ENCODE results near the gene PIM3. TPM values are rescaled to one million over a fixed set of nuclear protein-coding genes. Genes with fewer than 3 reads are reported as not detected.

The PIM3 gene
- total RNA-seq, 5 donors from 2014 or later (not counting 1 experiment from before 2014, with no cell fraction given) = 61.5 to 167 (median 65.0) TPM

- Mint-ChIP-seq H3K36me3 (peaks cover under 1% of the 10 kb centered on the region), H3K9me3 (peaks cover 2 to 3% (median 2%) of the 10 kb centered on the region in 3 donors), H3K27ac (no peak overlapping the region), H3K4me3 (no peak overlapping the region), H3K27me3 (peaks cover 0 to 9% of the 10 kb centered on the region in 2 donors), H3K4me1 (peaks cover 6 to 17% (median 9%) of the 10 kb centered on the region in 3 donors)
- WGBS (ENCODE audit: insufficient coverage) = 76% methylated on average over 3 of the region's 4 CpGs
- Histone ChIP-seq H3K9me3 (peaks cover 3% of the 10 kb centered on the region), H3K36me3 (ENCODE audit: control insufficient read depth in 2 of 2, extremely low read depth in 1 of 2, insufficient read depth in 1 of 2, low read length in 1 of 2) (no peaks in the 10 kb centered on the region), H3K4me1 (ENCODE audit: control insufficient read depth in 1 of 2, extremely low read depth in 1 of 2, insufficient read depth in 2 of 2, low read length in 2 of 2) (peaks cover 0 to 27% of the 10 kb centered on the region in 2 experiments), H3K27me3 (replicated peaks in 1 of 2; ENCODE audit: control insufficient read depth in 2 of 2, extremely low read depth in 1 of 2, insufficient read depth in 2 of 2, low read length in 1 of 2) (peaks cover 0 to 42% of the 10 kb centered on the region in 2 experiments), H3K4me3 (ENCODE audit: control insufficient read depth in 1 of 2, extremely low read depth in 1 of 2, low read length in 1 of 2) (no peak overlapping the region), H3K27ac (ENCODE audit: low read length) (no peak overlapping the region)
- DNase-seq (no peak), ATAC-seq (replicated peaks in 1 of 4) (no peak)
- CTCF ChIA-PET = no interaction called here
- POLR2A ChIA-PET = interaction anchor here in 1 of 2 donors (0.6 kb wide), 1 partner anchor 293 kb away, joined by 7 read pairs; no protein-coding TSS in a partner anchor
These were observed 35.5 kb downstream of the PIM3 start for GRCh38 chr22:49996119-49996517.

GRCh38 chr22:49996518-49997250 lies 36.1 kb downstream of the PIM3 start:
- Mint-ChIP-seq H3K9me3 (no peaks in the 10 kb centered on the region), H3K4me1 (peaks cover 6 to 17% (median 9%) of the 10 kb centered on the region in 3 donors), H3K27me3 (peaks cover 0 to 9% of the 10 kb centered on the region in 2 donors), H3K4me3 (no peak overlapping the region), H3K36me3 (no peaks in the 10 kb centered on the region), H3K27ac (no peak overlapping the region)
- DNase-seq = peak in 1 of 35 experiments; percentile 11
- WGBS (ENCODE audit: insufficient coverage) = 84% methylated on average over 14 of the region's 19 CpGs
- no peak overlapping the region for H3K4me3 ChIP-seq (ENCODE audit: control insufficient read depth in 1 of 2, extremely low read depth in 1 of 2, low read length in 1 of 2)
- ChIA-PET POLR2A (interaction anchor here in 1 of 2 donors (0.6 kb wide), 1 partner anchor 293 kb away, joined by 7 read pairs; no protein-coding TSS in a partner anchor), CTCF (no interaction called here)
- H3K27me3 ChIP-seq (replicated peaks in 1 of 2; ENCODE audit: control insufficient read depth in 2 of 2, extremely low read depth in 1 of 2, insufficient read depth in 2 of 2, low read length in 1 of 2) = peaks cover 0 to 45% of the 10 kb centered on the region in 2 experiments
- H3K27ac ChIP-seq (ENCODE audit: low read length) = no peak overlapping the region
- H3K36me3 ChIP-seq (ENCODE audit: control insufficient read depth in 2 of 2, extremely low read depth in 1 of 2, insufficient read depth in 1 of 2, low read length in 1 of 2) = no peaks in the 10 kb centered on the region
- no peak for ATAC-seq (replicated peaks in 1 of 4)
- no peaks in the 10 kb centered on the region for H3K9me3 ChIP-seq
- peaks cover 0 to 27% of the 10 kb centered on the region in 2 experiments for H3K4me1 ChIP-seq (ENCODE audit: control insufficient read depth in 1 of 2, extremely low read depth in 1 of 2, insufficient read depth in 2 of 2, low read length in 2 of 2)

DNA sequence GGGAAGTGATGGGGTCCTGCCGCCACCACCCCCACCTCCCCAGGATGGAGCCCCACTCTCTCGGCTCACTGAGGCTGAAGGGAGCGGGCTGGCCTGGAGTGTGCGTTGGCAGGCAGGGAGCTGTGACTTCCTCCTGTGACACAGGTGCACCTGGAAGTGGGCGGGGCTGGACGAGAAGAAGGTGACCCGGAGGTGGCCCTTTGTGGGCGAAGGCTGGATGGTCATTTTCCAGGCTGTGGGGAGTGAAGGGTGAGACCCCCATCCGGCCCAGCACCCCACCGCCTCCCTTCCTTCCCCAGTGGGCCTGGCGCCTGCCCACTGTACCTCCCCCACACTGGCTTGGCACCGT lies 36.7 kb downstream of the PIM3 start:
- WGBS (ENCODE audit: insufficient coverage) = 90% methylated on average over 2 of the region's 12 CpGs
- no peaks in the 10 kb centered on the region for H3K9me3 ChIP-seq
- H3K27ac ChIP-seq (ENCODE audit: low read length) = no peak overlapping the region
- H3K27me3 Mint-ChIP-seq = peaks cover 0 to 9% of the 10 kb centered on the region in 2 donors
- no peaks in the 10 kb centered on the region for H3K36me3 Mint-ChIP-seq
- peaks cover 6 to 17% (median 9%) of the 10 kb centered on the region in 3 donors for H3K4me1 Mint-ChIP-seq
- no peak overlapping the region for H3K4me3 ChIP-seq (ENCODE audit: control insufficient read depth in 1 of 2, extremely low read depth in 1 of 2, low read length in 1 of 2)
- DNase-seq (no peak), ATAC-seq (replicated peaks in 1 of 4) (no peak)
- ChIA-PET POLR2A (no interaction called here), CTCF (no interaction called here)
- H3K9me3 Mint-ChIP-seq = no peaks in the 10 kb centered on the region
- H3K27me3 ChIP-seq (replicated peaks in 1 of 2; ENCODE audit: control insufficient read depth in 2 of 2, extremely low read depth in 1 of 2, insufficient read depth in 2 of 2, low read length in 1 of 2) = peaks cover 0 to 50% of the 10 kb centered on the region in 2 experiments
- no peak overlapping the region for H3K4me3 Mint-ChIP-seq
- H3K4me1 ChIP-seq (ENCODE audit: control insufficient read depth in 1 of 2, extremely low read depth in 1 of 2, insufficient read depth in 2 of 2, low read length in 2 of 2) = peaks cover 0 to 27% of the 10 kb centered on the region in 2 experiments
- H3K27ac Mint-ChIP-seq = no peak overlapping the region
- no peaks in the 10 kb centered on the region for H3K36me3 ChIP-seq (ENCODE audit: control insufficient read depth in 2 of 2, extremely low read depth in 1 of 2, insufficient read depth in 1 of 2, low read length in 1 of 2)

- H3K4me1 ChIP-seq (ENCODE audit: control insufficient read depth in 1 of 2, extremely low read depth in 1 of 2, insufficient read depth in 2 of 2, low read length in 2 of 2) = peaks cover 0 to 23% of the 10 kb centered on the region in 2 experiments
- H3K36me3 ChIP-seq (ENCODE audit: control insufficient read depth in 2 of 2, extremely low read depth in 1 of 2, insufficient read depth in 1 of 2, low read length in 1 of 2) = no peaks in the 10 kb centered on the region
- DNase-seq (no peak), ATAC-seq (replicated peaks in 1 of 4) (no peak)
- peaks cover 0 to 48% of the 10 kb centered on the region in 2 experiments for H3K27me3 ChIP-seq (replicated peaks in 1 of 2; ENCODE audit: control insufficient read depth in 2 of 2, extremely low read depth in 1 of 2, insufficient read depth in 2 of 2, low read length in 1 of 2)
- ChIA-PET CTCF (no interaction called here), POLR2A (no interaction called here)
- H3K4me3 ChIP-seq (ENCODE audit: control insufficient read depth in 1 of 2, extremely low read depth in 1 of 2, low read length in 1 of 2) = no peak overlapping the region
- peaks cover 4 to 14% (median 9%) of the 10 kb centered on the region in 3 donors for H3K4me1 Mint-ChIP-seq
- no peak overlapping the region for H3K27ac Mint-ChIP-seq
- no peaks in the 10 kb centered on the region for H3K9me3 Mint-ChIP-seq
- H3K27ac ChIP-seq (ENCODE audit: low read length) = no peak overlapping the region
- H3K4me3 Mint-ChIP-seq = peak overlapping the region in 1 of 3 donors; percentile 1
- WGBS (ENCODE audit: insufficient coverage) = 92% methylated on average over 20 of the region's 21 CpGs
- no peaks in the 10 kb centered on the region for H3K36me3 Mint-ChIP-seq
- no peaks in the 10 kb centered on the region for H3K9me3 ChIP-seq
- peaks cover 0 to 12% of the 10 kb centered on the region in 2 donors for H3K27me3 Mint-ChIP-seq
These were observed 37.6 kb downstream of the PIM3 start for GRCh38 chr22:49997932-49998717.

DNA sequence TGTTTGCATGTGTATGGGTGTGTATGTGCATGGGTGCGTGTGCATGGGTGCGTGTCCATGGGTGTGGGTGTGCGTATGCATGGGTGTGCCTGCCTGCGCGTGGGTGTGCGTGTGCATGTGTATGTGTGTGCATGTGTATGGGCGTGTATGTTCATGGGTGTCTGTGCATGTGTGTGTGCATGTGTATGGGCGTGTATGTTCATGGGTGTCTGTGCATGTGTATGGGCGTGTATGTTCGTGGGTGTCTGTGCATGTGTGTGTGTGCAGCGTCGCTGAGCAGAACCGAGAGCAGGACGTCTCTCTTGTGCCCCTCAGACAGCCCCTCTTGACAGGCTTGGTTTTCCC lies 38.1 kb downstream of the PIM3 start:
- ChIA-PET POLR2A (no interaction called here), CTCF (no interaction called here)
- H3K27ac Mint-ChIP-seq = no peak overlapping the region
- Histone ChIP-seq H3K9me3 (no peaks in the 10 kb centered on the region), H3K4me1 (ENCODE audit: control insufficient read depth in 1 of 2, extremely low read depth in 1 of 2, insufficient read depth in 2 of 2, low read length in 2 of 2) (peaks cover 0 to 17% of the 10 kb centered on the region in 2 experiments), H3K27me3 (replicated peaks in 1 of 2; ENCODE audit: control insufficient read depth in 2 of 2, extremely low read depth in 1 of 2, insufficient read depth in 2 of 2, low read length in 1 of 2) (peaks cover 0 to 43% of the 10 kb centered on the region in 2 experiments), H3K36me3 (ENCODE audit: control insufficient read depth in 2 of 2, extremely low read depth in 1 of 2, insufficient read depth in 1 of 2, low read length in 1 of 2) (no peaks in the 10 kb centered on the region), H3K27ac (ENCODE audit: low read length) (no peak overlapping the region), H3K4me3 (ENCODE audit: control insufficient read depth in 1 of 2, extremely low read depth in 1 of 2, low read length in 1 of 2) (no peak overlapping the region)
- DNase-seq (no peak), ATAC-seq (replicated peaks in 1 of 4) (no peak)
- H3K36me3 Mint-ChIP-seq = no peaks in the 10 kb centered on the region
- H3K27me3 Mint-ChIP-seq = peaks cover 0 to 13% of the 10 kb centered on the region in 2 donors
- WGBS (ENCODE audit: insufficient coverage) = 96% methylated on average over 14 of the region's 14 CpGs
- no peaks in the 10 kb centered on the region for H3K9me3 Mint-ChIP-seq
- peak overlapping the region in 1 of 3 donors; percentile 1 for H3K4me3 Mint-ChIP-seq
- peaks cover 0 to 10% (median 6%) of the 10 kb centered on the region in 3 donors for H3K4me1 Mint-ChIP-seq

DNA sequence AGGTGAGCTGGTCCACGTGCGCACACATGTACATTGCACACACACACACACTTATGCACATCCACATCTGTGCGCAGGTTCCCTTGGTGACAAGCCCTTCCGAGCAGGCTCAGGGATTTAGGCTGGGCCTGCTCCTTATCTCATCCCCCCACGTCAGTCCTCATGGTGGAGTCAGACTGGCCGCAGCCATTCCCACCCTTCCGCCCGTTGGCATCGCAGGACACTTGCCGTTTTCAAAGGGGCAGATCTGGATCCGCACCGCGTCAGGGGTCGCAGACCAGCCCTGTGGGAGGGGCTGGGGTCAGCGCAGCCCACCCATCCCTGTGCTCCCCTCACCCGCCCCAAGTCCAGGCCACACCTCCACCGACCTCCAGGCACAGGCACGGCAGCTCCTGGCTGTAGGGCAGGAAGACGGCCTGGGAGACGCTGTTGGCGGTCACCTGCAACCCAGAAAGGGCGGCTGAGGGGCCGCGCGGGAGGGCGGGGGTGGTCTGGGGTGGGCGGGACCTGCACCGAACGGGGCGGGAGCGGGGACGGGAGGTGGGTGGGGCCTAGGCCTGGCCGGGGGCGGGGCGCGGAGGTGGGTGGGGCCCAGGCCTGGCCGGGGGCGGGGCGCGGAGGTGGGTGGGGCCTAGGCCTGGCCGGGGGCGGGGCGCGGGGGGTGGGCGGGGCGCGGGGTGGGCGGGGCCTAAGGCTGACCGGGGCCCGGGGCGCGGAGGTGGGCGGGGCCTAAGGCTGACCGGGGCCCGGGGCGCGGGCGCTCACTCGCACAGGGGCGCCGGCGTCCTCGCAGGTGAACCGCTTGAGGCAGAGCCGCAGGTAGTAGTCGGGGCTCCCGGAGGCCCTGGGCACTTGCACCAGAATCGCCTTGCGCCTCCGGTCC lies 38.7 kb downstream of the PIM3 start:
- Histone ChIP-seq H3K4me1 (ENCODE audit: control insufficient read depth in 1 of 2, extremely low read depth in 1 of 2, insufficient read depth in 2 of 2, low read length in 2 of 2) (peaks cover 0 to 15% of the 10 kb centered on the region in 2 experiments), H3K4me3 (ENCODE audit: control insufficient read depth in 1 of 2, extremely low read depth in 1 of 2, low read length in 1 of 2) (no peak overlapping the region), H3K27ac (ENCODE audit: low read length) (no peak overlapping the region), H3K36me3 (ENCODE audit: control insufficient read depth in 2 of 2, extremely low read depth in 1 of 2, insufficient read depth in 1 of 2, low read length in 1 of 2) (no peaks in the 10 kb centered on the region), H3K27me3 (replicated peaks in 1 of 2; ENCODE audit: control insufficient read depth in 2 of 2, extremely low read depth in 1 of 2, insufficient read depth in 2 of 2, low read length in 1 of 2) (peaks cover 0 to 46% of the 10 kb centered on the region in 2 experiments), H3K9me3 (no peaks in the 10 kb centered on the region)
- WGBS (ENCODE audit: insufficient coverage) = 26% methylated on average over 33 of the region's 70 CpGs
- Mint-ChIP-seq H3K4me1 (peaks cover 0 to 10% (median 6%) of the 10 kb centered on the region in 3 donors), H3K27ac (no peak overlapping the region), H3K36me3 (no peaks in the 10 kb centered on the region), H3K9me3 (no peaks in the 10 kb centered on the region), H3K27me3 (peaks cover 0 to 14% of the 10 kb centered on the region in 2 donors), H3K4me3 (peak overlapping the region in 1 of 3 donors; percentile 1)
- POLR2A ChIA-PET = no interaction called here
- DNase-seq (peak in 1 of 35 experiments; percentile 41), ATAC-seq (replicated peaks in 1 of 4) (peak; percentile 40 to 78 (median 52))
- CTCF ChIA-PET = no interaction called here

Measured in T-cell (primary cell).